ENCODE measurements around the gene VEZT. TPM values are rescaled to one million over a fixed set of nuclear protein-coding genes. Genes with fewer than 3 reads are reported as not detected.

Gene VEZT
- total RNA-seq, 1 experiment from 2014 or later, result 149 TPM

DNA sequence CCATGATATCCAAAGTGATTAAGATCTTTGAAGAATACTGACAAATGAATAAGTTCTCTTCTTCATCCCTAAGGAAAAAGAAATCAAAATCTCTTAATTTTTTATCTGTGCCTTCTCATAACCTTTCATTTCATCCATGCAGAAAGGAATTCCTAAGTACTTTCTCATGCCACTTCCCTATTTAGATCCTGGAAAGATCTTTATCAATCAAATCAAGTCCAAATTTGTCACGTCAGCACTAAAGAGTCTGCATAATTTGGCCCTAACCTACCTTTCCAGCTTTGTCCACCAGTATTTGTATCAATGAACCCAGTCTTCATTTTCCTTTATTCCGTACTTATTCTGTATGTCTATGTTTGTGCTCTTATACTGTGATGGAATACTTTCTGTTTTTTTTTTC is 41.2 kb downstream of the VEZT start:
- TF ChIP-seq, protein P1, sequence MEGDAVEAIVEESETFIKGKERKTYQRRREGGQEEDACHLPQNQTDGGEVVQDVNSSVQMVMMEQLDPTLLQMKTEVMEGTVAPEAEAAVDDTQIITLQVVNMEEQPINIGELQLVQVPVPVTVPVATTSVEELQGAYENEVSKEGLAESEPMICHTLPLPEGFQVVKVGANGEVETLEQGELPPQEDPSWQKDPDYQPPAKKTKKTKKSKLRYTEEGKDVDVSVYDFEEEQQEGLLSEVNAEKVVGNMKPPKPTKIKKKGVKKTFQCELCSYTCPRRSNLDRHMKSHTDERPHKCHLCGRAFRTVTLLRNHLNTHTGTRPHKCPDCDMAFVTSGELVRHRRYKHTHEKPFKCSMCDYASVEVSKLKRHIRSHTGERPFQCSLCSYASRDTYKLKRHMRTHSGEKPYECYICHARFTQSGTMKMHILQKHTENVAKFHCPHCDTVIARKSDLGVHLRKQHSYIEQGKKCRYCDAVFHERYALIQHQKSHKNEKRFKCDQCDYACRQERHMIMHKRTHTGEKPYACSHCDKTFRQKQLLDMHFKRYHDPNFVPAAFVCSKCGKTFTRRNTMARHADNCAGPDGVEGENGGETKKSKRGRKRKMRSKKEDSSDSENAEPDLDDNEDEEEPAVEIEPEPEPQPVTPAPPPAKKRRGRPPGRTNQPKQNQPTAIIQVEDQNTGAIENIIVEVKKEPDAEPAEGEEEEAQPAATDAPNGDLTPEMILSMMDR (IDR thresholded peaks at IDR 0.05; ENCODE audit: unreplicated experiment), result no peak
- intact Hi-C loops (cut with micrococcal nuclease; ENCODE audit: unreplicated experiment), result no loop called here
- BruUV-seq (replicated peaks), result no TSS peak
- no peaks in the 10 kb centered on the region for H3K27me3 Mint-ChIP-seq (ENCODE audit: unreplicated experiment)
- H3K4me1 Mint-ChIP-seq (ENCODE audit: low read depth, unreplicated experiment), result peaks cover 26% of the 10 kb centered on the region
- H3K4me3 Mint-ChIP-seq (ENCODE audit: low read depth, unreplicated experiment), result no peak overlapping the region
- no peak overlapping the region for H3K27ac Mint-ChIP-seq (ENCODE audit: unreplicated experiment)
- DNase-seq, result no peak
- peaks cover 45% of the 10 kb centered on the region for H3K36me3 Mint-ChIP-seq (ENCODE audit: insufficient read depth, unreplicated experiment)
- H3K9me3 Mint-ChIP-seq (ENCODE audit: low read depth, unreplicated experiment), result no peaks in the 10 kb centered on the region
- CTCF ChIA-PET, result interaction anchor here (0.6 kb wide), 1 partner anchor 66 kb away, joined by 5 read pairs; no protein-coding TSS in a partner anchor

DNA sequence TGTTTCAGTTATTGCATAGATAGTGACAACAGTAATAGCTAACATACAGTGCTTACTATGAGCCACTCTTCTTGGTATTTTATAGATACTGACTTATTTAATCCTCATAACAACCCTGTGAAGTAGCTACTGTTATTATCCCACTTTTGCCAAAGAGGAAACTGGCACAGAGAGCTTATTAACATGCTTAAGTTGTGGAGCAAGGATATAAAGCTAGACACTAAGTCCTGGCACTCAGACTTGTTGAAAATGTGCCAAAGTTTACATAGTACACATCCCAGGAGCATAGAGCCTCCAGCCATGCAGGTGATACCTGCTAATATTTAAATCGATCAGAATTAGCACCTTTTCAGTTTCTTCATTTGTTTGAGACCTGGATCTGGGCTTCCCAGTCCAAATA is 41.8 kb downstream of the VEZT start:
- TF ChIP-seq, protein P1 (IDR thresholded peaks at IDR 0.05; ENCODE audit: unreplicated experiment), result no peak
- Mint-ChIP-seq H3K27me3 (ENCODE audit: unreplicated experiment) (no peaks in the 10 kb centered on the region), H3K9me3 (ENCODE audit: low read depth, unreplicated experiment) (no peaks in the 10 kb centered on the region), H3K27ac (ENCODE audit: unreplicated experiment) (no peak overlapping the region), H3K4me1 (ENCODE audit: low read depth, unreplicated experiment) (peaks cover 26% of the 10 kb centered on the region), H3K36me3 (ENCODE audit: insufficient read depth, unreplicated experiment) (peaks cover 40% of the 10 kb centered on the region), H3K4me3 (ENCODE audit: low read depth, unreplicated experiment) (no peak overlapping the region)
- intact Hi-C loops (cut with micrococcal nuclease; ENCODE audit: unreplicated experiment), result no loop called here
- no TSS peak for BruUV-seq (replicated peaks)
- CTCF ChIA-PET, result interaction anchor here (0.6 kb wide), 1 partner anchor 66 kb away, joined by 5 read pairs; no protein-coding TSS in a partner anchor
- no peak for DNase-seq

DNA sequence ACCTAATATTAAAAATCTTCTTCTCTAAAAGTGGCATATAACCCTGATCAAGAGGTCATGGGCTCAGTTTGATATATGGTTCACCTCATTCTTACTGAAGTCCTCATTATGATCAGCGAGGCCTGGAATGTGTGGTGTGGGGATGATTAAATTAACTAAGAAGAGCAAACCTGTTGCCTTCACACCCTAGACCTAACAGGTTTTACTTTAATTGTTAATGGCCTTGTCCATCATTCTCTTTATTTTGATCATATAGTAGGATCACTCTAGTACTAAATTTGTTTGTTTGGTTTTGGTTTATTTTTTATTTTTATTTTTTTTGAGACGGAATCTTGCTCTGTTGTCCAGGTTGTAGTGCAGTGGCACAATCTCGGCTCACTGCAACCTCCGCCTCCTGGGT is 43.5 kb downstream of the VEZT start:
- no peak overlapping the region for H3K27ac Mint-ChIP-seq (ENCODE audit: unreplicated experiment)
- CTCF ChIA-PET, result no interaction called here
- DNase-seq, result no peak
- H3K36me3 Mint-ChIP-seq (ENCODE audit: insufficient read depth, unreplicated experiment), result peaks cover 29% of the 10 kb centered on the region
- TF ChIP-seq, protein P1 (IDR thresholded peaks at IDR 0.05; ENCODE audit: unreplicated experiment), result no peak
- peaks cover 18% of the 10 kb centered on the region for H3K4me1 Mint-ChIP-seq (ENCODE audit: low read depth, unreplicated experiment)
- no peaks in the 10 kb centered on the region for H3K27me3 Mint-ChIP-seq (ENCODE audit: unreplicated experiment)
- H3K9me3 Mint-ChIP-seq (ENCODE audit: low read depth, unreplicated experiment), result no peaks in the 10 kb centered on the region
- intact Hi-C loops (cut with micrococcal nuclease; ENCODE audit: unreplicated experiment), result no loop called here
- no peak overlapping the region for H3K4me3 Mint-ChIP-seq (ENCODE audit: low read depth, unreplicated experiment)
- BruUV-seq (replicated peaks), result no TSS peak

DNA sequence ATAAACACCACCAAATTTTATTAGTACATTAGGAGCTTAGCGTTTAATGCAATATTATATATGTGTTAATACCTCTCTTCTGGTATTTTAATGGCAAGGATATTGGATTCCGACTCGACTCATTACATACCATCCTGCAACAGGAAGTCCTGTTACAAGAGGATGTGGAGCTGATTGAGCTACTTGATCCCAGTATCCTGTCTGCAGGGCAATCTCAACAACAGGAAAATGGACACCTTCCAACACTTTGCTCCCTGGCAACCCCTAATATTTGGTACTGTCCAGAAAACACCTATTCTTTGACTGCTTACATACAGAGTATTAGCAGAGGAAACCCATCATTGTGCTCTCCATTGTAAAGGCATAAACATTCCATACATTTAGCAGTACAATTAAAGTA is 45.2 kb downstream of the VEZT start:
- CTCF ChIA-PET, result no interaction called here

More for the DNA sequence above, 45.2 kb downstream of the VEZT start:
- Mint-ChIP-seq H3K4me3 (ENCODE audit: low read depth, unreplicated experiment) (no peak overlapping the region), H3K9me3 (ENCODE audit: low read depth, unreplicated experiment) (no peaks in the 10 kb centered on the region), H3K27ac (ENCODE audit: unreplicated experiment) (no peak overlapping the region), H3K4me1 (ENCODE audit: low read depth, unreplicated experiment) (peaks cover 18% of the 10 kb centered on the region), H3K27me3 (ENCODE audit: unreplicated experiment) (no peaks in the 10 kb centered on the region), H3K36me3 (ENCODE audit: insufficient read depth, unreplicated experiment) (peaks cover 20% of the 10 kb centered on the region)
- TF ChIP-seq, protein P1 (IDR thresholded peaks at IDR 0.05; ENCODE audit: unreplicated experiment), result no peak
- DNase-seq, result no peak
- intact Hi-C loops (cut with micrococcal nuclease; ENCODE audit: unreplicated experiment), result no loop called here
- BruUV-seq (replicated peaks), result no TSS peak

Data from Calu3 (cell line).